GM12872 (cell line): Measurements from ENCODE around the gene CDIP1.

Source experiments
- TF ChIP-seq, protein P1 (sequence below): IDR thresholded peaks from 3 replicates; pipeline ENCODE4 v1.5.1; 2011; ENCODE audit warnings: low read depth, mild to moderate bottlenecking, low read length, moderate library complexity; ENCODE audit not compliant: insufficient read depth

Gene CDIP1

GRCh38 chr16:4556112-4556511, 17.5 kb upstream of the CDIP1 start, which contains the start of gene C16orf96:
C16orf96 (plus strand) TSS chr16:4556340; CDS start chr16:4556490, 150 bp downstream.
- TF ChIP-seq, protein P1, sequence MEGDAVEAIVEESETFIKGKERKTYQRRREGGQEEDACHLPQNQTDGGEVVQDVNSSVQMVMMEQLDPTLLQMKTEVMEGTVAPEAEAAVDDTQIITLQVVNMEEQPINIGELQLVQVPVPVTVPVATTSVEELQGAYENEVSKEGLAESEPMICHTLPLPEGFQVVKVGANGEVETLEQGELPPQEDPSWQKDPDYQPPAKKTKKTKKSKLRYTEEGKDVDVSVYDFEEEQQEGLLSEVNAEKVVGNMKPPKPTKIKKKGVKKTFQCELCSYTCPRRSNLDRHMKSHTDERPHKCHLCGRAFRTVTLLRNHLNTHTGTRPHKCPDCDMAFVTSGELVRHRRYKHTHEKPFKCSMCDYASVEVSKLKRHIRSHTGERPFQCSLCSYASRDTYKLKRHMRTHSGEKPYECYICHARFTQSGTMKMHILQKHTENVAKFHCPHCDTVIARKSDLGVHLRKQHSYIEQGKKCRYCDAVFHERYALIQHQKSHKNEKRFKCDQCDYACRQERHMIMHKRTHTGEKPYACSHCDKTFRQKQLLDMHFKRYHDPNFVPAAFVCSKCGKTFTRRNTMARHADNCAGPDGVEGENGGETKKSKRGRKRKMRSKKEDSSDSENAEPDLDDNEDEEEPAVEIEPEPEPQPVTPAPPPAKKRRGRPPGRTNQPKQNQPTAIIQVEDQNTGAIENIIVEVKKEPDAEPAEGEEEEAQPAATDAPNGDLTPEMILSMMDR: no peak

- TF ChIP-seq, protein P1: no peak
These were observed 14.0 kb upstream of the CDIP1 start for GRCh38 chr16:4552541-4552940.

- TF ChIP-seq, protein P1: no peak
These were observed 12.0 kb upstream of the CDIP1 start for GRCh38 chr16:4550591-4550990.

DNA sequence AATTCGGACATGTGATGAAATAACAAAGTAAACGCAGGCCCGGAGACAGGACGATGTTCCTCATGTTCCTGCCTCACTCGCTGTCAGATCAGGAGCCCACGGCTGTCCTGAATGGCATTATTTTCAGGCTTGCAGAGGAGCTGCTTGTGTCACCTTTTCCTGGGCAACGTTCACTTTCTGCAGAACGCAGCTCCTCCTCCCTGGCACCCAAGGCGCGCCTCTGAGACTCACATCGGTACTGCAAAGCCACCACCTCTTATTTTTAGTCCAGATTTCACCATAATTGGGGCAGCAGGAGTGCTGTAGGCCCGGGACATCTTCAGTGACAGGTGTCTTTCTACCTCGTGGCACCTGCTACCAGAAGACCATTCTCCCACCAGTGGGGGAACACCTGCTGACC, 9.6 kb upstream of the CDIP1 start:
- TF ChIP-seq, protein P1: no peak

GRCh38 chr16:4544473-4544872, 5.9 kb upstream of the CDIP1 start:
- TF ChIP-seq, protein P1: no peak

GRCh38 chr16:4539716-4540284, 1.2 kb upstream of the CDIP1 start:
- TF ChIP-seq, protein P1: no peak

DNA sequence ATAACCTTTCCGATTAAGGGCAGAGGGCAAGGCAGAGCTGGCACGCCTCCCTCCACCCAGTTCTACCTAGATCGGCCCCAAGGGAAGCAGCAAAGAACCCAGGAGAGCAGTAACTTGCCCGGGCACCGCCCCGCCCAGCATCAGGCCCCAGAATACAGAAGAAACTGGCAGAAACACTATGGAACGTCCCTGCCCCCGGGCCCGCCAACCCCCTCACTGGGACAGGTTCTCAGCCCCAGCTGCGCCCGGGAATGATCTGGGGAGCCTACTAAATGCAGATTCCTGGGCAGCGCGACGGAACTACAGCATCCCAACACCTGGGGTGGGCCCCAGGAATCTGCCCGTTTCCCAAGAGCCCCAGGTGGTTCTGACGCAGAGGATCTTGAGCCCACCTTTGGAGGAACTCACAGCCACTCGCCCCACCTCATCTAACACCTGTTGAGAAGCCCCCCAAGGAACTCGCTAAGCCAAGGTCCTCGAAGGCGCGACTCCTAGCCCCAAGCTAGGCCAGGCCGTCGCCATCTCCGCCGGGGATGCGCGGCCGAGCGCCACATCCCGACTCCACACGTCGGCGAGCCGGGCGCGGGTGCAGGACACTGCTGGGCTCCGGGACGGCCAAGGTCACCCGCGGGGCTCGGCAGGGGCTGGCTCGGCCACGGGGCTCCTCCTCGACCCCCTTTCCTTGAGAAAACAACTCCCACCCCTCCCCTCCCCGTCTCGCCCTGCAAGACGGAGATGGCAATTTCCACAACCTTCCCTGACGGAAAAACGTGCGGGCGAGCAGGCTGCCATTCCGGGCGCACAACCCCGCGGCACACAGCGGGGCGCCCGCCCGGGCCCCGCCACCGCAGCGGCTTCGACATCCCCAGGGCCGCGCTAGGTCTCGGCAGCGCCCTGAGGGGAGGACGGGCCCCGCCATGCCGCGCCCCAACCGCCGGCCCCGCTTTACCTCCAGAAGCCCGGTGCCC, 913 bp downstream of the CDIP1 start:
- TF ChIP-seq, protein P1: no peak
